AG10803 (cell line): Measurements from ENCODE around the gene PTPRD.
"Not testable (repeated sequence)": the region's sequence is repeated elsewhere in the genome, so short reads cannot be mapped to it uniquely, and the experiment has no call there.

ENCODE experiments used
- DNase-seq: peaks from one replicate; pipeline ENCODE4 v3.0.0; 2010; ENCODE audit warnings: low read depth
- H3K4me3 ChIP-seq: 2 replicates; pipeline ENCODE4 v1.5.1; 2011; ENCODE audit warnings: mild to moderate bottlenecking, low read length, control low read depth
- TF ChIP-seq, protein P1 (sequence below): conservative IDR thresholded peaks from 2 replicates; pipeline ENCODE4 v1.5.1; 2011; ENCODE audit warnings: mild to moderate bottlenecking, low read length, control low read depth, inconsistent platforms

PTPRD gene

DNA sequence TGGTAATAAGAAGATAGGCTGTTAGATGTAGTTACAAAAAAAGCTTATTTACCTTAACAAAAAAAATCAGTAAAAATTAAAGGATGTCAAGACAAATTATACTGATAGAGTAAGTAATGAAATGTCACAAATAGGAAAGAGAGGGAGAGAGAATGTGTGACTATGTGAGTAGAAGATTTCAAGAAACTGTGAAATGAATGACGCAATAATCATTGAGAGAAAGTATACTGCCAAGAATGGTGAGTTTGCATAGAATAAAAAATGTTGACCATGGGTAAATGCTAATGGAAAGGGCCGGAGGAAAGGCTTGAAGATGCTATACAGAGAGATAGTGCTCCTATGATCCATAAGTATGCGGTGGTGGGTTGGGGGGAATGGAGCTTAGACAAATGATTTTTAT is 100.7 kb downstream of the PTPRD start:
- no peak for DNase-seq
- TF ChIP-seq, protein P1, sequence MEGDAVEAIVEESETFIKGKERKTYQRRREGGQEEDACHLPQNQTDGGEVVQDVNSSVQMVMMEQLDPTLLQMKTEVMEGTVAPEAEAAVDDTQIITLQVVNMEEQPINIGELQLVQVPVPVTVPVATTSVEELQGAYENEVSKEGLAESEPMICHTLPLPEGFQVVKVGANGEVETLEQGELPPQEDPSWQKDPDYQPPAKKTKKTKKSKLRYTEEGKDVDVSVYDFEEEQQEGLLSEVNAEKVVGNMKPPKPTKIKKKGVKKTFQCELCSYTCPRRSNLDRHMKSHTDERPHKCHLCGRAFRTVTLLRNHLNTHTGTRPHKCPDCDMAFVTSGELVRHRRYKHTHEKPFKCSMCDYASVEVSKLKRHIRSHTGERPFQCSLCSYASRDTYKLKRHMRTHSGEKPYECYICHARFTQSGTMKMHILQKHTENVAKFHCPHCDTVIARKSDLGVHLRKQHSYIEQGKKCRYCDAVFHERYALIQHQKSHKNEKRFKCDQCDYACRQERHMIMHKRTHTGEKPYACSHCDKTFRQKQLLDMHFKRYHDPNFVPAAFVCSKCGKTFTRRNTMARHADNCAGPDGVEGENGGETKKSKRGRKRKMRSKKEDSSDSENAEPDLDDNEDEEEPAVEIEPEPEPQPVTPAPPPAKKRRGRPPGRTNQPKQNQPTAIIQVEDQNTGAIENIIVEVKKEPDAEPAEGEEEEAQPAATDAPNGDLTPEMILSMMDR = no peak
- no peak overlapping the region for H3K4me3 ChIP-seq

DNA sequence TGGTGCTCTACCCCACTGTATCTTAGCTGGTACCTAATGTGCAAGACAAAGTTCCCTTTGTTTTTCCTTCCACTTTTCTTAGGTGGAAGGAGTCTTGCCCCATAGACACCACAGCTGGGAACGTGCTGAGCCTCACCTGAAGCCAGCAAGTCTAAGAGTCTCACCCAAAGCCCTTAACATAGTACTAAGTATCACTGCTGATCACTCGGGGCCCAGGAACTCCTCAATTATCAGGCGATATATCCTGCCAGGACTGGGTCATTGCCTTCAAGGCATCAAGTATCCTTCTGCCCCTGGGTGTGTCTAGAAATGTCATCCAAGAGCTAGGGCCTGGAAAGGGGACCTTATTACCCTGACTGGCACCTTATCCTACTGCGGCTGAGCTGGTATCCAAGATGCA is 123.9 kb downstream of the PTPRD start:
- TF ChIP-seq, protein P1 = no peak

DNA sequence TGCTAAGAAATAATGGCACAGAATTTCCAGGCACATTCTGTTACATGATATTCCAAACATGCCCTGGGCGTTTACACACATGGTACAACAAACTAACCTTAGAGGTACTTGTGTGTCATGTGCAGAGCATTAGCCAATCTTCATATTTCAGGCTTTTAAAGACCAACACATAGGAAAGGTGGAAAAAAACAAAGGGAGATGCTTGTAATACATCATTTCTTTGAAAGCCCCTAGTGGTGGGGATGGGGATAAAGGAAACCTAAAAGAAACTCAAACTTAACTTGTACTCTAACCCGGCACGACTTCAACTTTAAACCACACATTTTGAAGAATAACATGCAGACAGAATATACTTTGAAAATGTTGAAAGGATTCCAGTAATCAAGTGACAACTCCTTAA is 133.6 kb downstream of the PTPRD start:
- no peak overlapping the region for H3K4me3 ChIP-seq
- DNase-seq = no peak
- TF ChIP-seq, protein P1 = no peak; the same call in 1 of the 2 replicates

More for the DNA sequence above, 123.9 kb downstream of the PTPRD start:
- H3K4me3 ChIP-seq = no peak overlapping the region
- no peak for DNase-seq

DNA sequence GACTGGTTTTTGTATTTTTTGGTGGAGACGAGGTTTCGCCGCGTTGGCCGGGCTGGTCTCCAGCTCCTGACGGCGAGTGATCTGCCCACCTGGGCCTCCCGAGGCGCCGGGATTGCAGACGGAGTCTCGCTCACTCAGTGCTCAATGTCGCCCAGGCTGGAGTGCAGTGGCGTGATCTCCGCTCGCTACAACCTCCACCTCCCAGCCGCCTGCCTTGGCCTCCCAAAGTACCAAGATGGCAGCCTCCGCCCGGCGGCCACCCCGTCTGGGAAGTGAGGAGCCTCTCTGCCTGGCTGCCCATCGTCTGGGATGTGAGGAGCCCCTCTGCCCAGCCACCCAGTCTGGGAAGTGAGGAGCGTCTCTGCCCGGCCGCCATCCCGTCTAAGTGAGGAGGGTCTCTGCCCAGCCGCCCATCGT is 163.6 kb downstream of the PTPRD start:
- H3K4me3 ChIP-seq, DNase-seq: not testable (repeated sequence)

DNA sequence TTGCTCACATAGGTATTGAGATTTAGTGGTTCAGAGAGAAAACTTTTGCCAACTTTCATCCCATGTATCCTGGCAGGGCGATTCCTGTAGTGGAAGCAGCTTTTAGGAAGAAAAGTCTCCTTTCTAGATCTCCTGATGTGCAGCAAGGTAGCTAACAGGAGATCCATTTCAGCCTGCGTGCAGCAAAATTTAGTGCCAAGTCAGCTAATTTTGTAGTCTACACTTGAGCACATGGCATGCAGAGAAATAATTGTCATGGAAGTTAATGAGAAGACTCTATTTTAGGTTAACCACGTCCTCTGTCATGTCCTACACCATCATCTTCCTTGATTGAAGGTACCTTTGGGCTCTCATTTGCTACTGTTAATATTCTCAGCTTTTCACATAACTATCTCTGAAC is 165.8 kb downstream of the PTPRD start:
- TF ChIP-seq, protein P1 = no peak
- DNase-seq = no peak
- no peak overlapping the region for H3K4me3 ChIP-seq

DNA sequence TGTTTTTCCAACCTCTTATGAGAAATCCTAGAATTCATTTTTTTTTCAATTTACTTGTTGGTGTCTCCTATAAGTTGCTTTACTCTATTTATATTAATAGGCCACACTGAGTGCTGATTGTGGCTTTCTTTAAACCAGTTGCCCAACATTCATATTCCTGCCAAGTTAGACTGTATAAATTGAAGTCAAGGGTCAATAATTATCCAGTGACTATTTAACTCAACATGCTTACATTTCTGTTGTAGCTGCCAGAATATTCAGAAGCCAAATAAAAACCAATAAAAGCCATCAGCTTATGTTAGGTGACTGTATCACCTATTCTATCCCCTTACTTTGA is 169.0 kb downstream of the PTPRD start:
- H3K4me3 ChIP-seq = no peak overlapping the region
- DNase-seq = no peak
- TF ChIP-seq, protein P1 = no peak

DNA sequence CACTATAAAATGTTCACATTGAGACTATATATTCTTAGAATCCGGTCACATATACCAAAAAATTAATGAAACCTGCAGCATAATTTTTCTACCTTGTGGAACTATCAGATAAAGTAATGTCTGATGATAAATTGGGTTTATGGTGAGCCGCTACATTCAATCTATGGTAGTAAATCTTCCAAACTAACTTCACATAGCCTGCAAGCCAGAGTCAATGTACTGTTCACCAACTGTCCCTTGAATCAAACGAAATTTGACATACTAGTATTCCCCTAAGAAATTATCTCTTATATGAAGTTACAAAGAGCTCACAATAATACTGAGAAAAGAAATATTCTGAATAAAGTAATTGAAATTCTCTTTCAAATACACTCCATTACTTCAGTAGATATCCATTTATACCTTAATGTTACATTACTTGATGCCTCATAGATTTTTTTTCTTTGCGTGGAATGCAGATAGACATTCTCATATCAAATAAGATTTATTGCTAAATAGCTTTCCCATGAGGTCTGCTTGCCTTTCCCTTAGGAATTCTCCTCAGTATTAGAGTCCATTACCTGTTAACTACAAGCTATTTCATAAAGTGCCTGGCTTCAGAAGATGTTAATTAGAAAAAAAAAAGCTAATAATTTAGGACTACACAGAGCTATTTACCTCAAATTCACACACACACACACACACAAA is 169.5 kb downstream of the PTPRD start:
- H3K4me3 ChIP-seq = no peak overlapping the region
- DNase-seq = no peak
- TF ChIP-seq, protein P1 = no peak

DNA sequence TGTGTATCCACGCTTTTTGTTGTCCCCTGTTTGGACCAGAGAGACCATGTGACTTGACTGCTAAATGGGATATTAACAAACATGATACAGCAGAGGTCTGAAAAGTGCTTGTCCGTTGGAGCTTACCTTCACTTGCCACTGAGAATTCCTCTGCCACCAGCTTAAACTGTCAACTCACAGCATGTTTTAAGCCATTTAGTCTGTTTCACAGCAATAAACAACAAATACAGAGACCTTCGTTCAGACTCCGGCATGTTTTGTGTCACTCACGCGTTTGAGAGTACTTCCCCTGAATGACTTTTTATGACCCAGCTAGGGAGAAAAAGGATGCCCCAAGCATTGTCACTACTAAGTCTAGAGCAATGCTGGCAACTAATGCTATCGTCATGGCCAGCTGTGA is 173.8 kb downstream of the PTPRD start:
- H3K4me3 ChIP-seq = no peak overlapping the region
- TF ChIP-seq, protein P1 = no peak
- no peak for DNase-seq
